ENCODE data around the gene REG4.

Gene REG4

DNA sequence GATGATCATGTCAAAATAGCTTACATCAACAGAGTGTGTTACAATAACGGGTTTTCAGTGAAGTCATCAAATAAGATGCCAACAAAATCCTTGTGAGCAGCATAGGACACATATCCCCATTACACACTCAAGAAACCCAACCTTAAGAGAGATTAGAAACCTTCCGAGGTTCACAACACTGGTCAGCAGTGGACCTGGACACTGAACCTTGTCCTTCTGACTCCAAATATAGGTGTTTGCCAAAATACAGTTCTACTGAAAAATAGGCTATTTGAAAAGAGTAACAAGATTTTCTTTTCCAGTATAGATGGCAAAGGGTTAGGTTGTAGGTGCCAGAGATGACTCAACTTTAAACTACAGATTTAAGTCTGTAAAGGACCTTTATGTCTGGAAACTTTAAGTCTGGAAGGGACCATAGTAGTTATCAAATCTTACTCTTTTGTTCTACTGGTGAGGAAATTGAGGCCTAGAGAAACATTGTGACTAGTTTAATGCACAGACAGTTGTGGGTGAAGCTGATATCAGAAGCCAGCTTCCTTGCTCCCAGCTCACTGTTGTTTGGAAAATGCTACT, 811 bp upstream of the REG4 start:
- Histone ChIP-seq H3K27me3 (ENCODE audit: low read depth, low read length) (peaks cover 40% of the 10 kb centered on the region), H3K36me3 (replicated peaks; ENCODE audit: low read depth, low read length) (no peaks in the 10 kb centered on the region), H3K9ac (ENCODE audit: low read length) (no peak overlapping the region), H2AFZ (ENCODE audit: low read depth, low read length) (no peak overlapping the region), H3K27ac (ENCODE audit: low read length) (no peak overlapping the region), H3K4me2 (ENCODE audit: low read length) (no peak overlapping the region), H3K4me3 (ENCODE audit: low read length) (no peak overlapping the region), H3K4me1 (ENCODE audit: low read length) (peaks cover 15% of the 10 kb centered on the region), H3K9me3 (ENCODE audit: insufficient read depth, low read length) (no peaks in the 10 kb centered on the region), H4K20me1 (ENCODE audit: insufficient read depth, low read length) (no peaks in the 10 kb centered on the region), H3K79me2 (ENCODE audit: low read length) (no peaks in the 10 kb centered on the region)
- TF ChIP-seq, protein P1, sequence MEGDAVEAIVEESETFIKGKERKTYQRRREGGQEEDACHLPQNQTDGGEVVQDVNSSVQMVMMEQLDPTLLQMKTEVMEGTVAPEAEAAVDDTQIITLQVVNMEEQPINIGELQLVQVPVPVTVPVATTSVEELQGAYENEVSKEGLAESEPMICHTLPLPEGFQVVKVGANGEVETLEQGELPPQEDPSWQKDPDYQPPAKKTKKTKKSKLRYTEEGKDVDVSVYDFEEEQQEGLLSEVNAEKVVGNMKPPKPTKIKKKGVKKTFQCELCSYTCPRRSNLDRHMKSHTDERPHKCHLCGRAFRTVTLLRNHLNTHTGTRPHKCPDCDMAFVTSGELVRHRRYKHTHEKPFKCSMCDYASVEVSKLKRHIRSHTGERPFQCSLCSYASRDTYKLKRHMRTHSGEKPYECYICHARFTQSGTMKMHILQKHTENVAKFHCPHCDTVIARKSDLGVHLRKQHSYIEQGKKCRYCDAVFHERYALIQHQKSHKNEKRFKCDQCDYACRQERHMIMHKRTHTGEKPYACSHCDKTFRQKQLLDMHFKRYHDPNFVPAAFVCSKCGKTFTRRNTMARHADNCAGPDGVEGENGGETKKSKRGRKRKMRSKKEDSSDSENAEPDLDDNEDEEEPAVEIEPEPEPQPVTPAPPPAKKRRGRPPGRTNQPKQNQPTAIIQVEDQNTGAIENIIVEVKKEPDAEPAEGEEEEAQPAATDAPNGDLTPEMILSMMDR (IDR thresholded peaks at IDR 0.05; ENCODE audit: low read depth, low read length) = no peak
- no peak for TF ChIP-seq EZH2phosphoT487 (IDR thresholded peaks at IDR 0.05; ENCODE audit: low read depth)

DNA sequence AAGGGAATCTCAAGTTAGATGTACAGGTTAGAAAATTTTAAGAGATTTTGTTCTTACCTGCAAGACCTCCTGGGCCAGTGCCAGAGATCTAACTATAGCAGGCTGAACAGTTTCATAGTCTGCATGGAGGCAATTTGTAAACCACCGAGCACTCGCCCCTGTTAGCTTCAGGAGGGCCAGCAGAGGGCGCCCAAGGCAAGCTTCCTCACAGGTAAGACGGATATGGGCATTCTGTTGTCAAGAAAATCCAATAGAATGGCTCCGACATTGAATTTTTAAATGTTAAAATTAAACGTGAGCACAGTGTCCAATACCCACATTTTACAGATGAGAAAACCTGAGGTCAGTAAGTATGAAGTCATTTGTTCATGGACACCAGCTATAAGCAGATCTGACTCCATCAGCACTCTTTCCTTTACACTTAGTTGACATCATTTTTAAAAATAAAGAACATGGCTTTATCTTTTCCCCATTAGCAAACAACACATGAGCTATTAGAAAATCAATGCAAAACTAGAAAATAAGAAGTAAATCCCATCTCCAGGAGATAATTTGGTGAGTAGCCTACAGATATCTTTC, 2.2 kb downstream of the REG4 start:
- Histone ChIP-seq H3K9me3 (ENCODE audit: insufficient read depth, low read length) (no peaks in the 10 kb centered on the region), H3K4me3 (ENCODE audit: low read length) (peak overlapping the region; percentile 51), H3K27me3 (ENCODE audit: low read depth, low read length) (peaks cover 52% of the 10 kb centered on the region), H3K9ac (ENCODE audit: low read length) (no peak overlapping the region), H4K20me1 (ENCODE audit: insufficient read depth, low read length) (no peaks in the 10 kb centered on the region), H3K36me3 (replicated peaks; ENCODE audit: low read depth, low read length) (no peaks in the 10 kb centered on the region), H3K4me2 (ENCODE audit: low read length) (peak overlapping the region; percentile 66), H2AFZ (ENCODE audit: low read depth, low read length) (0 out of 2 replicates have a peak overlapping the region, but pooled peaks have one; percentile 12), H3K4me1 (ENCODE audit: low read length) (no peaks in the 10 kb centered on the region), H3K27ac (ENCODE audit: low read length) (no peak overlapping the region), H3K79me2 (ENCODE audit: low read length) (no peaks in the 10 kb centered on the region)
- no peak for TF ChIP-seq EZH2phosphoT487 (IDR thresholded peaks at IDR 0.05; ENCODE audit: low read depth)
- TF ChIP-seq, protein P1 (IDR thresholded peaks at IDR 0.05; ENCODE audit: low read depth, low read length) = peak; percentile 98

DNA sequence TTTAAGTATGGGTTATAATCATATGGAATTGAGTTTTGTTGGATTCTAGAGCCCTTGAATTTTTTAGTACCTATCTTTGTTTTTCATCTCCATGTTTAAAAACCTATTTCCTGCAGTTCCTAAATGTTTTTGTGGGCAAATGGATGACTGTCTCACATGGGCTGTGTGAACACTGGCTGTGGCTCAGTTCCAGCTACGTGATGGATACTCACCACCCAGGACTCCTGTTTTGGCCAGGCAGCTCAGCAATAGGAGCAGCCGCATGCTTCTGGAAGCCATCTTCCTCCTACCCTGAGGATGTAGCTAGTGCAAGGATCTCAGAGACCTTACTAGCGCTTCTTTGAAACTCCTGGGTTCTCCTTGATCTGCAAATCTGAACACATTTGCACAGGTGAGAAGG, 2.8 kb downstream of the REG4 start:
- TF ChIP-seq, protein P1 (IDR thresholded peaks at IDR 0.05; ENCODE audit: low read depth, low read length) = no peak
- no peak for TF ChIP-seq EZH2phosphoT487 (IDR thresholded peaks at IDR 0.05; ENCODE audit: low read depth)
- Histone ChIP-seq H3K27ac (ENCODE audit: low read length) (no peak overlapping the region), H2AFZ (ENCODE audit: low read depth, low read length) (no peak overlapping the region), H3K27me3 (ENCODE audit: low read depth, low read length) (peaks cover 58% of the 10 kb centered on the region), H3K79me2 (ENCODE audit: low read length) (no peaks in the 10 kb centered on the region), H3K4me2 (ENCODE audit: low read length) (no peak overlapping the region), H3K9ac (ENCODE audit: low read length) (no peak overlapping the region), H4K20me1 (ENCODE audit: insufficient read depth, low read length) (no peaks in the 10 kb centered on the region), H3K9me3 (ENCODE audit: insufficient read depth, low read length) (no peaks in the 10 kb centered on the region), H3K36me3 (replicated peaks; ENCODE audit: low read depth, low read length) (no peaks in the 10 kb centered on the region), H3K4me1 (ENCODE audit: low read length) (no peaks in the 10 kb centered on the region), H3K4me3 (ENCODE audit: low read length) (no peak overlapping the region)

DNA sequence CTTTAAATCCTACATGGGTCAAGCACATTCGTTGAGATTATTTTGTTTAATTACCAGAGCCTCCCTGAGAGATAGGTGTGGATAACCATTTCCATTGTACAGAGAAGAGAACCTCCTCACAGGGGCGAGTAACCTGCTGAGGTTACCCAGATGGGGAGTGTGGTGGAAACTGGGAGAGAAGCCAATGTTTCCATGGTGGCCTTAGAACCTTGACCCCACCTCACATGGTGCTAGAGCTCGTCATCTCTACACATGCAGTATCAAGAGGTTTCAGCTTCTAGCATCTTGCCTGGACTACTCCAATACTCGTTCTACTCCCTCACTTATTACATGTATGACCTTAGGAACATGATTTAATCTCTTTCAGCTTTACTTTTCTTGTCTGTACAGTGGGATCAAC, 4.8 kb downstream of the REG4 start:
- H3K4me2 ChIP-seq (ENCODE audit: low read length) = no peak overlapping the region

More for the DNA sequence above, 4.8 kb downstream of the REG4 start:
- Histone ChIP-seq H3K27ac (ENCODE audit: low read length) (no peak overlapping the region), H3K27me3 (ENCODE audit: low read depth, low read length) (peaks cover 58% of the 10 kb centered on the region), H3K4me1 (ENCODE audit: low read length) (no peaks in the 10 kb centered on the region), H3K79me2 (ENCODE audit: low read length) (no peaks in the 10 kb centered on the region), H3K9ac (ENCODE audit: low read length) (no peak overlapping the region), H2AFZ (ENCODE audit: low read depth, low read length) (no peak overlapping the region), H3K4me3 (ENCODE audit: low read length) (no peak overlapping the region), H3K36me3 (replicated peaks; ENCODE audit: low read depth, low read length) (no peaks in the 10 kb centered on the region), H4K20me1 (ENCODE audit: insufficient read depth, low read length) (no peaks in the 10 kb centered on the region), H3K9me3 (ENCODE audit: insufficient read depth, low read length) (no peaks in the 10 kb centered on the region)
- TF ChIP-seq, protein P1 (IDR thresholded peaks at IDR 0.05; ENCODE audit: low read depth, low read length) = no peak
- no peak for TF ChIP-seq EZH2phosphoT487 (IDR thresholded peaks at IDR 0.05; ENCODE audit: low read depth)

All from OCI-LY3 (cell line).